Right lobe of liver (tissue), 4 donors: Measurements from ENCODE around the gene PAQR4.

Experiments used
- CTCF ChIP-seq, 4 donors: fragments of 200-600 bp in 3 of 4; fragments of 450-650 bp in 1 of 4; IDR thresholded peaks; one replicate each; pipeline versions ENCODE4 v1.5.1 to v1.8.0; 2016 to 2022; ENCODE audit warnings: antibody characterized with exemption in 4 of 4, mild to moderate bottlenecking in 2 of 4
- POLR2A ChIP-seq: fragments of 450-650 bp; IDR thresholded peaks from one replicate; pipeline ENCODE4 v1.6.1; 2017; ENCODE audit warnings: antibody characterized with exemption, mild to moderate bottlenecking
- donor health status: DM: no; HTN: no; CAD: no.
- donor health status: DM: no; HTN: no; CAD: no.
- donor health status: DM: no; HTN: yes; CAD: no.

GRCh38 chr16:2948807-2949704 is 20.1 kb upstream of the PAQR4 start:
- TF ChIP-seq CTCF (IDR thresholded peaks at IDR 0.05): no peak
- no peak for TF ChIP-seq POLR2A
